Activated CD8-positive, alpha-beta T cell treated with anti-CD3 and anti-CD28 coated beads for 36 hours (primary cell): Measurements from ENCODE around the gene ELL2. TPM values are rescaled to one million over a fixed set of nuclear protein-coding genes. Genes with fewer than 3 reads are reported as not detected.

Source experiments
- ATAC-seq: fragments of 200-7000 bp; cut with Tn5 transposase; one replicate; pipeline ENCODE4 v1.10.0; 2021; ENCODE audit warnings: mild to moderate bottlenecking, moderate library complexity
- CTCF ChIA-PET: fragments of 350-600 bp; sonication (Branson Sonifier 250); formaldehyde crosslinking; loops from one replicate; lab custom pipeline; 2021; ENCODE audit warnings: antibody characterized with exemption; lab: Charles Lee
- POLR2A ChIA-PET: fragments of 350-600 bp; sonication (Branson Sonifier 250); formaldehyde crosslinking; loops from one replicate; lab custom pipeline; 2021; ENCODE audit warnings: antibody characterized with exemption; lab: Charles Lee
- DNase-seq: peaks from one replicate; pipeline ENCODE4 v3.0.0-alpha.2; 2020
- H3K27ac Mint-ChIP-seq: one replicate; pipeline ENCODE4 v1.8.0; 2021; ENCODE audit warnings: mild to moderate bottlenecking, mixed read lengths
- H3K27me3 Mint-ChIP-seq: one replicate; pipeline ENCODE4 v1.8.0; 2021; ENCODE audit warnings: mixed read lengths
- H3K36me3 Mint-ChIP-seq: one replicate; pipeline ENCODE4 v1.8.0; 2021; ENCODE audit warnings: low read depth, mixed read lengths
- H3K4me1 Mint-ChIP-seq: one replicate; pipeline ENCODE4 v1.8.0; 2021; ENCODE audit warnings: low read depth, mixed read lengths
- H3K4me3 Mint-ChIP-seq: one replicate; pipeline ENCODE4 v1.8.0; 2021; ENCODE audit warnings: mild to moderate bottlenecking, moderate library complexity, mixed read lengths
- H3K9me3 Mint-ChIP-seq: one replicate; pipeline ENCODE4 v1.8.0; 2021; ENCODE audit warnings: mixed read lengths
- CTCF ChIP-seq: fragments of 200-600 bp; IDR thresholded peaks from one replicate; pipeline ENCODE4 v1.8.0; 2022; ENCODE audit warnings: antibody characterized with exemption, mild to moderate bottlenecking
- intact Hi-C: fragments of 100-400 bp; cut with micrococcal nuclease; formaldehyde crosslinking; loops from one replicate; pipeline ENCODE4 v1.10.0; 2022
- total RNA-seq, 2 experiments: library from RNA; stranded (reverse); gene quantifications; one replicate each; pipeline ENCODE4 v1.2.3, GENCODE V29; 2021

The ELL2 gene
- total RNA-seq, 2 experiments from 2014 or later = 39.7 to 46.3 TPM

GRCh38 chr5:95969055-95969454 is 7.4 kb upstream of the ELL2 start:
- ChIA-PET CTCF (no interaction called here), POLR2A (no interaction called here)
- TF ChIP-seq CTCF = no peak
- DNase-seq (no peak), ATAC-seq (no peak)
- Mint-ChIP-seq H3K4me3 (no peak overlapping the region), H3K4me1 (peaks cover 4% of the 10 kb centered on the region), H3K9me3 (peaks cover 4% of the 10 kb centered on the region), H3K36me3 (no peaks in the 10 kb centered on the region), H3K27ac (no peak overlapping the region), H3K27me3 (peaks cover 1% of the 10 kb centered on the region)
- intact Hi-C loops = no loop called here

- intact Hi-C loops = no loop called here
- CTCF ChIA-PET = no interaction called here
- DNase-seq (no peak), ATAC-seq (no peak)
- Mint-ChIP-seq H3K4me1 (peaks cover 11% of the 10 kb centered on the region), H3K27ac (no peak overlapping the region), H3K4me3 (no peak overlapping the region), H3K36me3 (no peaks in the 10 kb centered on the region), H3K27me3 (peaks cover 1% of the 10 kb centered on the region), H3K9me3 (peaks cover 4% of the 10 kb centered on the region)
- no peak for TF ChIP-seq CTCF
- POLR2A ChIA-PET = no interaction called here
These were observed 5.6 kb upstream of the ELL2 start for GRCh38 chr5:95967236-95967635.

GRCh38 chr5:95966005-95966404 is 4.4 kb upstream of the ELL2 start:
- no peak for TF ChIP-seq CTCF
- POLR2A ChIA-PET = no interaction called here
- no peak for ATAC-seq
- Mint-ChIP-seq H3K36me3 (peaks cover 1% of the 10 kb centered on the region), H3K27me3 (peaks cover 1% of the 10 kb centered on the region), H3K4me1 (peaks cover 15% of the 10 kb centered on the region), H3K4me3 (no peak overlapping the region), H3K27ac (no peak overlapping the region), H3K9me3 (peaks cover 4% of the 10 kb centered on the region)
- no peak for DNase-seq
- intact Hi-C loops = no loop called here
- CTCF ChIA-PET = no interaction called here

- no peaks in the 10 kb centered on the region for H3K9me3 Mint-ChIP-seq
- peak overlapping the region; percentile 53 for H3K27ac Mint-ChIP-seq
- no peak for ATAC-seq
These were observed 2.2 kb upstream of the ELL2 start for GRCh38 chr5:95963650-95964410.

More at GRCh38 chr5:95963650-95964410, 2.2 kb upstream of the ELL2 start:
- Mint-ChIP-seq H3K4me1 (peaks cover 32% of the 10 kb centered on the region), H3K27me3 (peaks cover 1% of the 10 kb centered on the region), H3K36me3 (peaks cover 21% of the 10 kb centered on the region), H3K4me3 (no peak overlapping the region)
- CTCF ChIA-PET = interaction anchor here (1.0 kb wide), 1 partner anchor 8 kb away, joined by 3 read pairs; no protein-coding TSS in a partner anchor
- TF ChIP-seq CTCF = no peak
- POLR2A ChIA-PET = interaction anchor here (0.9 to 1.0 kb wide), 2 partner anchors 11 to 693 kb away, joined by 3 to 4 read pairs; no protein-coding TSS in a partner anchor
- intact Hi-C loops = loop anchor here (5.0 kb wide), 2 partner anchors 92 to 113 kb away; no protein-coding TSS in a partner anchor
- peak; percentile 37 for DNase-seq
